Left lung (tissue), 10 donors: ENCODE results near the gene CCDC152. TPM values are rescaled to one million over a fixed set of nuclear protein-coding genes. Genes with fewer than 3 reads are reported as not detected.

Source experiments
- ATAC-seq: fragments of 200-7000 bp; cut with Tn5 transposase; one replicate; pipeline ENCODE4 v1.9.1; 2020; ENCODE audit warnings: moderate library complexity
- DNase-seq, 4 donors: peaks; one replicate each; pipeline ENCODE4 v3.0.0-alpha.2; 2013 to 2020
- H3K27ac ChIP-seq, 2 donors: fragments of 200-600 bp; sonication (generic) in 1 of 2; one replicate each; pipeline versions ENCODE4 v1.5.0 to v1.8.0; 2020 to 2021
- H3K27me3 ChIP-seq, 2 donors: fragments of 200-600 bp; sonication (generic) in 1 of 2; one replicate each; pipeline versions ENCODE4 v1.5.0 to v1.8.0; 2020 to 2021
- H3K36me3 ChIP-seq, 2 donors: fragments of 200-600 bp; sonication (generic) in 1 of 2; one replicate each; pipeline versions ENCODE4 v1.5.0 to v1.8.0; 2020 to 2021
- H3K4me1 ChIP-seq, 2 donors: fragments of 200-600 bp; one replicate each; pipeline ENCODE4 v1.8.0; 2021
- H3K4me3 ChIP-seq, 2 donors: fragments of 200-600 bp; sonication (generic) in 1 of 2; one replicate each; pipeline versions ENCODE4 v1.5.0 to v1.8.0; 2020 to 2021; ENCODE audit warnings: mild to moderate bottlenecking in 1 of 2
- H3K9me3 ChIP-seq, 2 donors: fragments of 200-600 bp; sonication (generic) in 1 of 2; one replicate each; pipeline versions ENCODE4 v1.5.0 to v1.8.0; 2020 to 2021
- intact Hi-C, 2 donors: fragments of 100-400 bp; cut with DNase I; formaldehyde crosslinking; loops; one replicate each; pipeline versions ENCODE4 v1.11.2 to v1.14.2; 2022
- polyA plus RNA-seq, 6 donors: library from polyadenylated mRNA; unstranded; fragments of 120-200 nt; gene quantifications; one replicate each; pipeline ENCODE4 v1.2.1, GENCODE V29; 2013; ENCODE audit not compliant: insufficient read length in 6 of 6
- total RNA-seq, 2 donors: library from RNA; stranded (reverse); fragmentation: NEBNext Ultra II Directional; extraction: Animal tissue kit (Norgen Biotek cat#: 25700); gene quantifications; one replicate each; pipeline ENCODE4 v1.2.1, GENCODE V29; 2021
- TF ChIP-seq, protein P1 (sequence below), 2 donors: fragments of 200-600 bp; sonication (generic) in 1 of 2; IDR thresholded peaks; one replicate each; pipeline versions ENCODE4 v1.5.0 to v1.8.0; 2021; ENCODE audit warnings: antibody characterized with exemption in 2 of 2
- donor health status: DM: no; HTN: yes; CAD: no.
- donor health status: DM: no; HTN: no; CAD: no.

Gene CCDC152
- total and polyA plus RNA-seq, 8 donors = 0.96 to 37.8 (median 21.4) TPM

DNA sequence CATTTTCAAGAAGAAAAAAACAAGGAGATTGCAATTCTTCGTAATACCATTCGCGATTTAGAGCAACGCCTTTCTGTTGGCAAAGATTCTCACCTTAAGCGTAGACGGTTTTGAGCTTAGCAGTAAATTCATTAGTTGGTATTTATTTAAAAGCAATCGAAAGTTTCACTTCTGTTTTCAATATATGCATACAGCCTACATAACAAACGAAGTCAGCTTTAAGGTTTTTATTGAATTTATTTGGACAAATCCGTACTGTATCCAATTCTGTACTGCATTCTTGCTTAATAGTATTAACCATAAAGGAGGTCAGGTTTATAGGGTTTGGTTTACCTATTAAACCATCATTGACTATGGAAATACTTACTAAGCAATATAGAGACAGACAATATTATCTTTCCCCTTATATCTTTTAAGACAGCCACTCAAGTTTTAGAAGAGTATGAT, 43.1 kb downstream of the CCDC152 start:
- TF ChIP-seq, protein P1, sequence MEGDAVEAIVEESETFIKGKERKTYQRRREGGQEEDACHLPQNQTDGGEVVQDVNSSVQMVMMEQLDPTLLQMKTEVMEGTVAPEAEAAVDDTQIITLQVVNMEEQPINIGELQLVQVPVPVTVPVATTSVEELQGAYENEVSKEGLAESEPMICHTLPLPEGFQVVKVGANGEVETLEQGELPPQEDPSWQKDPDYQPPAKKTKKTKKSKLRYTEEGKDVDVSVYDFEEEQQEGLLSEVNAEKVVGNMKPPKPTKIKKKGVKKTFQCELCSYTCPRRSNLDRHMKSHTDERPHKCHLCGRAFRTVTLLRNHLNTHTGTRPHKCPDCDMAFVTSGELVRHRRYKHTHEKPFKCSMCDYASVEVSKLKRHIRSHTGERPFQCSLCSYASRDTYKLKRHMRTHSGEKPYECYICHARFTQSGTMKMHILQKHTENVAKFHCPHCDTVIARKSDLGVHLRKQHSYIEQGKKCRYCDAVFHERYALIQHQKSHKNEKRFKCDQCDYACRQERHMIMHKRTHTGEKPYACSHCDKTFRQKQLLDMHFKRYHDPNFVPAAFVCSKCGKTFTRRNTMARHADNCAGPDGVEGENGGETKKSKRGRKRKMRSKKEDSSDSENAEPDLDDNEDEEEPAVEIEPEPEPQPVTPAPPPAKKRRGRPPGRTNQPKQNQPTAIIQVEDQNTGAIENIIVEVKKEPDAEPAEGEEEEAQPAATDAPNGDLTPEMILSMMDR (IDR thresholded peaks at IDR 0.05) = no peak
- Histone ChIP-seq H3K27ac (no peak overlapping the region), H3K4me3 (no peak overlapping the region), H3K36me3 (peaks cover 0 to 47% of the 10 kb centered on the region in 2 donors), H3K9me3 (no peaks in the 10 kb centered on the region), H3K4me1 (no peaks in the 10 kb centered on the region), H3K27me3 (no peaks in the 10 kb centered on the region)
- DNase-seq (no peak), ATAC-seq (no peak)
- intact Hi-C loops = no loop called here

- ATAC-seq (no peak), DNase-seq (no peak)
- H3K27ac ChIP-seq = no peak overlapping the region
- H3K4me3 ChIP-seq = no peak overlapping the region
- H3K36me3 ChIP-seq = peaks cover 0 to 56% of the 10 kb centered on the region in 2 donors
- no peaks in the 10 kb centered on the region for H3K4me1 ChIP-seq
- intact Hi-C loops = no loop called here
- no peaks in the 10 kb centered on the region for H3K27me3 ChIP-seq
- TF ChIP-seq, protein P1 (IDR thresholded peaks at IDR 0.05) = no peak
- no peaks in the 10 kb centered on the region for H3K9me3 ChIP-seq
These were observed 44.2 kb downstream of the CCDC152 start for GRCh38 chr5:42800748-42801330.

- TF ChIP-seq, protein P1 (IDR thresholded peaks at IDR 0.05) = no peak
- no peak overlapping the region for H3K4me3 ChIP-seq
- H3K9me3 ChIP-seq = no peaks in the 10 kb centered on the region
- H3K27me3 ChIP-seq = no peaks in the 10 kb centered on the region
- H3K27ac ChIP-seq = no peak overlapping the region
- peaks cover under 1 to 8% of the 10 kb centered on the region in 2 donors for H3K4me1 ChIP-seq
- ATAC-seq = no peak
- DNase-seq = no peak
- H3K36me3 ChIP-seq = peaks cover 0 to 64% of the 10 kb centered on the region in 2 donors
- intact Hi-C loops = no loop called here
These were observed 45.0 kb downstream of the CCDC152 start for GRCh38 chr5:42801516-42802166.

DNA sequence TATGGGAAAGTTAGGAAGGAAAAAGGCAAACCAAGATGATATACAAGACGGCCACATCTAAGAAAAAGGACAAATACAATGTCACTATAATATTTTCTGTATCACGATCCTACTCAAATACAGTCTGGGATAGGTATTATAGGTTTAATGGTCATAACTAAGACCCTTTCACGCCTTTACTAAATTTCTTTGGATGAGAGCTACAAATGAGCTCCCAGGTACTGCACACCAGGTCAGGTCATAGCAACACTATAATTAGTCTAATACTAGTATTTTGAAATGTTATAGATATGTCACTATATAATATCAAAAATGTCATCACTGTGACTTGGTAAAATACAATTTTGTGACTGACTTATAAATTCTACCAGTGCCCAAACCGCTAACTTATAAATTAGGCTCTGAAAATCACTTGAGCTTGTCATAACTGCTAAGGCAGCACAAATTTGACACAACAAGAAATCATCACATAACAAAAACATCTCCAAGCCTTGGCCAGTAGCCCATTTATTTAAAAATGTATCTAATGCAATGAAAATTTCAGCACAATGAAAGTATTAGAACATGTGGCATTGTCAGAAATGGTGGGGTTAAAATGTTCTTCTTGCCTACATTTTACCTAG, 48.2 kb downstream of the CCDC152 start:
- TF ChIP-seq, protein P1 (IDR thresholded peaks at IDR 0.05) = no peak
- peaks cover 6 to 20% of the 10 kb centered on the region in 2 donors for H3K4me1 ChIP-seq
- no peak for DNase-seq
- H3K36me3 ChIP-seq = peaks cover 0 to 63% of the 10 kb centered on the region in 2 donors
- H3K4me3 ChIP-seq = no peak overlapping the region
- H3K9me3 ChIP-seq = no peaks in the 10 kb centered on the region
- no peak overlapping the region for H3K27ac ChIP-seq
- ATAC-seq = no peak
- H3K27me3 ChIP-seq = no peaks in the 10 kb centered on the region
- intact Hi-C loops = no loop called here

DNA sequence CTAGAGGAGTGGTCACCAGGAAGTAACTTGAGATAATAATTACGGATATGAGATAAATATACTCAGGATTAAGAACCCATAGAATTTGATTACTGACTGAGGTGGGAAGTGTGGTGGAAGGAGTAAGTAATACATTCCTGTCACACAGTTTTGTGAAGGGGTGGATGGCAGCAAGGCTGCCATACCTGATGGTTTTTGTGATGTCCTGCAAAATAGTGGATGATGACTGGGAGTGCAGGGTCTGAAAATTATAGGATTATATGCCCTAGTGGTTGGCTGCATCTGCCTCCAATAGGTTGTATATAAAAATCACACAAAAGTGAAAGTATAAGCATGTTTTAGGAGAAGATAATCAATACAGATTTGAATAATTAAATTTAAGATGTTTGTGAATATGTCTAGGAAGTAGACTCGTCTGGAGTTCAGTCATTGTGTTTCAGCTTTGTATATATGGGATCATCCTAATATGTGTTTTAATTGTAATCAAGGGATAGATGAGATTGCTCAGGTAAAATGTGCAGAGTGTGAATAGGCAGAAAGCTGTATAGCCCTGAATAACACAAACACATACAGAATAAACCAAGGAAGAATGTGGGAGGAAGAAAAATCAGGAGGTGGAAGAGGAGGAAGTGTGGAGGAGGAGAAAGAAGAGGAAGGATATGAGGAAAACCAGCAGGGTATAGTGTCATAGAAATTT, 49.5 kb downstream of the CCDC152 start:
- TF ChIP-seq, protein P1 (IDR thresholded peaks at IDR 0.05) = no peak
- peaks cover 0 to 51% of the 10 kb centered on the region in 2 donors for H3K36me3 ChIP-seq
- no peak overlapping the region for H3K4me3 ChIP-seq
- ATAC-seq (no peak), DNase-seq (no peak)
- intact Hi-C loops = no loop called here
- no peak overlapping the region for H3K27ac ChIP-seq
- no peaks in the 10 kb centered on the region for H3K9me3 ChIP-seq
- H3K27me3 ChIP-seq = no peaks in the 10 kb centered on the region
- peaks cover 6 to 20% of the 10 kb centered on the region in 2 donors for H3K4me1 ChIP-seq
